ENCODE measurements around the gene NUMBL.

DNA sequence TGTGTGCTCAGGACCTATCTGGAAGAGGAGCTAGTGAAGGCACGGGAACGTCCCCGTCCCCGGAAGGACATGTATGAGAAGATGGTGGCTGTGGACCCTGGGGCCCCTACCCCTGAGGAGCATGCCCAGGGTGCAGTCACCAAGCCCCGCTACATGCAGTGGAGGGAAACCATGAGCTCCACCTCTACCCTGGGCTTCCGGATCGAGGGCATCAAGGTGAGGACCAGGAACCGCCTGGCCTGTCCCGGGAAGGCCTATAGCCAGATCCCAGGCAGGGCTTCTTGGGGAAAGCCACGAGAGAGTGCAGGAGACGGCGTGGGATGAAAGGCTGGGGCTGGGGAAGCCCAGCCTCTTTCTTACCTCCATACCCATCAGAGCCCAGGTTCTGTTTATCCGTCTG lies 42.7 kb upstream of the NUMBL start:
- TF ChIP-seq CTCF (IDR thresholded peaks at IDR 0.05; ENCODE audit: insufficient read depth, low read length, poor library complexity, severe bottlenecking) (no peak), EZH2phosphoT487 (conservative IDR thresholded peaks at IDR 0.05; ENCODE audit: low read length) (no peak)

Measured in SU-DHL-6 (cell line).